OCI-LY7 (cell line): ENCODE data around the gene EYA2. TPM values are rescaled to one million over a fixed set of nuclear protein-coding genes. Genes with fewer than 3 reads are reported as not detected.

Experiments
- BruUV-seq: library from RNA; stranded (reverse); fragments of 400-500 nt; replicated peaks from 2 replicates; lab custom pipeline; 2021; lab: Mats Ljungman, UMichigan
- CTCF ChIA-PET: fragments of 300-600 bp; sonication (Branson Sonifier 250); formaldehyde crosslinking; loops from one replicate; lab custom pipeline; 2022; ENCODE audit warnings: antibody characterized with exemption; ENCODE audit not compliant: unreplicated experiment; lab: Charles Lee
- POLR2A ChIA-PET: fragments of 300-600 bp; sonication (Branson Sonifier 250); formaldehyde crosslinking; loops from one replicate; lab custom pipeline; 2022; ENCODE audit warnings: antibody characterized with exemption; lab: Charles Lee
- DNase-seq: peaks from one replicate; pipeline ENCODE4 v3.0.0-alpha.2; 2015; ENCODE audit warnings: low spot score
- H2AFZ ChIP-seq: fragments of 200-600 bp; sonication (generic), shearing (Covaris generic); 2 replicates; pipeline ENCODE4 v1.6.1; 2014; ENCODE audit warnings: mild to moderate bottlenecking, antibody characterized with exemption, low read length, moderate library complexity
- H3K27ac ChIP-seq: fragments of 200-600 bp; sonication (generic); 2 replicates; pipeline ENCODE4 v1.5.1; 2014; ENCODE audit warnings: mixed run types, low read depth, mild to moderate bottlenecking, moderate library complexity, low read length, inconsistent platforms; ENCODE audit not compliant: poor library complexity, severe bottlenecking
- H3K36me3 ChIP-seq: fragments of 200-600 bp; sonication (generic); 2 replicates; pipeline ENCODE4 v1.6.1; 2014; ENCODE audit warnings: mild to moderate bottlenecking, antibody characterized with exemption, low read length, moderate library complexity, mixed read lengths; ENCODE audit not compliant: insufficient read depth
- H3K4me1 ChIP-seq: fragments of 200-600 bp; sonication (generic); 2 replicates; pipeline ENCODE4 v1.5.1; 2014; ENCODE audit warnings: mild to moderate bottlenecking, low read length; ENCODE audit not compliant: insufficient read depth, poor library complexity, severe bottlenecking
- H3K4me2 ChIP-seq: fragments of 200-600 bp; sonication (generic); 2 replicates; pipeline ENCODE4 v1.6.1; 2014; ENCODE audit warnings: mild to moderate bottlenecking, low read length
- H3K4me3 ChIP-seq: fragments of 200-600 bp; sonication (generic); 2 replicates; pipeline ENCODE4 v1.5.1; 2014; ENCODE audit warnings: mild to moderate bottlenecking, low read depth, low read length; ENCODE audit not compliant: poor library complexity, severe bottlenecking
- H3K79me2 ChIP-seq: fragments of 200-600 bp; sonication (generic); 2 replicates; pipeline ENCODE4 v1.6.1; 2016; ENCODE audit warnings: low read depth, mild to moderate bottlenecking, low read length, moderate library complexity, mixed read lengths; ENCODE audit not compliant: insufficient read depth
- H3K9me2 ChIP-seq: fragments of 200-600 bp; sonication (generic); 2 replicates; pipeline ENCODE4 v1.6.1; 2016; ENCODE audit warnings: mild to moderate bottlenecking, low read length, mixed read lengths; ENCODE audit not compliant: insufficient read depth
- H3K9me3 ChIP-seq: fragments of 200-600 bp; sonication (generic); 2 replicates; pipeline ENCODE4 v1.6.1; 2014; ENCODE audit warnings: mild to moderate bottlenecking, mixed run types, low read length, mixed read lengths
- H4K20me1 ChIP-seq: fragments of 200-600 bp; sonication (generic); 2 replicates; pipeline ENCODE4 v1.6.1; 2014; ENCODE audit warnings: mild to moderate bottlenecking, antibody characterized with exemption, low read length, moderate library complexity, mixed read lengths; ENCODE audit not compliant: insufficient read depth
- EZH2phosphoT487 ChIP-seq: fragments of 200-600 bp; sonication (generic); IDR thresholded peaks from 2 replicates; pipeline ENCODE4 v1.6.1; 2018; ENCODE audit warnings: low read depth, borderline replicate concordance, mild to moderate bottlenecking, mixed run types, antibody characterized with exemption, low read length, moderate library complexity, mixed read lengths
- intact Hi-C: fragments of 100-400 bp; cut with micrococcal nuclease; formaldehyde crosslinking; loops from one replicate; pipeline ENCODE4 v1.10.0; 2022; ENCODE audit not compliant: unreplicated experiment
- total RNA-seq, 2 experiments: library from RNA; depleted of rRNA in 1 of 2; stranded (reverse); fragments of >200 nt in 1 of 2; shearing (Covaris generic) in 1 of 2; gene quantifications; 2 replicates each; pipeline ENCODE4 v1.2.3, GENCODE V29; 2014 to 2022
- TF ChIP-seq, protein P1 (sequence below): fragments of 200-600 bp; sonication (generic); conservative IDR thresholded peaks from 2 replicates; pipeline ENCODE4 v1.5.1; 2014; ENCODE audit warnings: mild to moderate bottlenecking, antibody characterized with exemption, low read length, moderate library complexity, mixed read lengths

Gene EYA2
- total RNA-seq, 2 experiments from 2014 or later: not detected

DNA sequence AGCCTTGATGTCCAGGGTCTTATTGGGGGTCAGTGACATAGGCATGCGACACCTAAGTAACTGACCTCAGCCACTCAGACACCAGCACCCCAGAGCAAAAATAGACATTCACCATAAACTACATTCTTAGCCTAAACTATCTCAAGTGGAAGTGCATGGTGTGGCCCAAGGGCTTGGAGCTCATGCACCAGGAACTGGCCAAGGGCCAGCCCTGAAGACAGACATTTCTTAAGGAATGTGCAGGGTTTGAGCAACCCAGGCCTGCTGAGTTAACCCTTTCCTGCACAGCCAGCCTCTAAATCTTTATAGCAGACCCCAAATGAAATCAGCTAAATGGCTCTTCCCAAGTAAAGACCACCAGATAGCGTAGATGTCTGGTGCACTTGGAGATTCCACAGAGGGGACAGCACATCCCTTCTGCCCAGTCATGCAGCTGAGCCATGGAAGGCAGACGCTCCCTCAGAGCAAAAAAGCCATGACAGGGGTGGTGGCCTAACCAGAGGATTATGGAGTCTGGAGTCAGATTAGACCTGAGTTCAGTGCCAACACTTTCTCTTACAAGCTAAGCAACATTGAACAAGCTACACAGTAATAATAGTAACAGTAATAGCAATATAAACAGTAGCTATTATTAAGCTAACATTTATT lies 239.3 kb downstream of the EYA2 start:
- H3K79me2 ChIP-seq: no peaks in the 10 kb centered on the region
- DNase-seq: no peak
- H3K9me3 ChIP-seq: no peaks in the 10 kb centered on the region
- ChIA-PET POLR2A (no interaction called here), CTCF (no interaction called here)
- H3K9me2 ChIP-seq: no peaks in the 10 kb centered on the region
- no peaks in the 10 kb centered on the region for H3K4me1 ChIP-seq
- no peaks in the 10 kb centered on the region for H4K20me1 ChIP-seq
- TF ChIP-seq EZH2phosphoT487: no peak
- TF ChIP-seq, protein P1, sequence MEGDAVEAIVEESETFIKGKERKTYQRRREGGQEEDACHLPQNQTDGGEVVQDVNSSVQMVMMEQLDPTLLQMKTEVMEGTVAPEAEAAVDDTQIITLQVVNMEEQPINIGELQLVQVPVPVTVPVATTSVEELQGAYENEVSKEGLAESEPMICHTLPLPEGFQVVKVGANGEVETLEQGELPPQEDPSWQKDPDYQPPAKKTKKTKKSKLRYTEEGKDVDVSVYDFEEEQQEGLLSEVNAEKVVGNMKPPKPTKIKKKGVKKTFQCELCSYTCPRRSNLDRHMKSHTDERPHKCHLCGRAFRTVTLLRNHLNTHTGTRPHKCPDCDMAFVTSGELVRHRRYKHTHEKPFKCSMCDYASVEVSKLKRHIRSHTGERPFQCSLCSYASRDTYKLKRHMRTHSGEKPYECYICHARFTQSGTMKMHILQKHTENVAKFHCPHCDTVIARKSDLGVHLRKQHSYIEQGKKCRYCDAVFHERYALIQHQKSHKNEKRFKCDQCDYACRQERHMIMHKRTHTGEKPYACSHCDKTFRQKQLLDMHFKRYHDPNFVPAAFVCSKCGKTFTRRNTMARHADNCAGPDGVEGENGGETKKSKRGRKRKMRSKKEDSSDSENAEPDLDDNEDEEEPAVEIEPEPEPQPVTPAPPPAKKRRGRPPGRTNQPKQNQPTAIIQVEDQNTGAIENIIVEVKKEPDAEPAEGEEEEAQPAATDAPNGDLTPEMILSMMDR: no peak
- no peak overlapping the region for H3K4me3 ChIP-seq
- no peak overlapping the region for H2AFZ ChIP-seq
- intact Hi-C loops: no loop called here
- H3K27ac ChIP-seq: no peak overlapping the region
- BruUV-seq: no TSS peak
- no peak overlapping the region for H3K4me2 ChIP-seq
- no peaks in the 10 kb centered on the region for H3K36me3 ChIP-seq

DNA sequence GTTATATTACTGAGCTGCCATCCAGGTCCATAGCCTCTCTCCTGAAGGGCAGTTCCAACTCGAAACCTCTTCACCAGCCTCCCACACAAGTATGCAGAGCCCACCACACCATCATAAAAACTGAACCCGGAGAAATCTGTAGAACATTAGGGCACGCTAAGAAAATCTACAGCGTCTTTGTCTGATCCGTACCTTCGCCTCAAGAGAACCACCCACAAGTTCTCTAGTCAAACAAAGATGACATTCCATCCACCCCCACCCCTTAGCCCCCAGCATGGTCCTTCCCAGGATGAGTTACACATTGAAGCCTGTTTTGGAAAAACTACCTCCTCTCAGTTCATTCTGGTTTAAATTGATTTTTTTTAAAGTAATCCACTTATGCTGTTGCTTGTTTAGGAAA lies 242.1 kb downstream of the EYA2 start:
- no peak overlapping the region for H3K4me2 ChIP-seq
- 0 out of 2 replicates have a peak, but pooled peaks cover 4% of the 10 kb centered on the region for H3K9me3 ChIP-seq
- no peaks in the 10 kb centered on the region for H3K36me3 ChIP-seq
- no peaks in the 10 kb centered on the region for H3K9me2 ChIP-seq
- no peak overlapping the region for H2AFZ ChIP-seq
- ChIA-PET POLR2A (no interaction called here), CTCF (no interaction called here)
- H3K27ac ChIP-seq: no peak overlapping the region
- no peak for DNase-seq
- intact Hi-C loops: no loop called here
- H3K79me2 ChIP-seq: no peaks in the 10 kb centered on the region
- no peaks in the 10 kb centered on the region for H4K20me1 ChIP-seq
- BruUV-seq: no TSS peak
- no peaks in the 10 kb centered on the region for H3K4me1 ChIP-seq
- H3K4me3 ChIP-seq: no peak overlapping the region
- TF ChIP-seq EZH2phosphoT487: no peak
- TF ChIP-seq, protein P1: no peak

DNA sequence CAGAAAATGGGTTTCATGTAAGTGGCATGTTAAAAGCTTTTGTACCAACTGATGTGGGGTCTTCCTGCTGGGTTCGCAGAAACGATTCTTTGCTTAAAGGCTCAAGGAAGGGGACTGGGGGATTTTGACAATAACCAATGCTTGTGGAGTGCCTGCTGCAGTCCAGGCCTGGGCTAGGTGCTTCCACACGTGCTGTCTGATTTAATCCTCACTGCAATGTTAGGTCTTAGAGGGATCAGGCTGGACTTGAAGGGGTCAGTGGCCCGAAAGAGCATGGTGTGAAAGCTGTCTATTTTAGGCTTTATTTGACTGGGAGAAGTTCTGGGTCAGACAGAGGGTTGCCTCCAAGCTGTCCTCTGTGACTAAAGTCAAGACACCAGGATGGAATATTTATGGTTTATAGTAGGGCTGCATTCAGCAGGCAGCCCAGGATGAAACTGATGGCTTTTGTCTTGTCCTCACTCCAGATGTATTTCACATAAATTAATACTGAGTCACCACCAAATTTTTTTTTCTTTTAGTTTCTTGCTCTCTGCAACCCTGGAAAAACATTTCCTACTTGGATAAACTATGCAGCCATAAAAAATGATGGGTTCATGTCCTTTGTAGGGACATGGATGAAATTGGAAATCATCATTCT lies 242.7 kb downstream of the EYA2 start:
- H3K4me1 ChIP-seq: no peaks in the 10 kb centered on the region
- no peaks in the 10 kb centered on the region for H3K36me3 ChIP-seq
- H3K4me3 ChIP-seq: no peak overlapping the region
- ChIA-PET POLR2A (no interaction called here), CTCF (no interaction called here)
- no peak overlapping the region for H3K27ac ChIP-seq
- 0 out of 2 replicates have a peak, but pooled peaks cover 4% of the 10 kb centered on the region for H3K9me3 ChIP-seq
- no peak overlapping the region for H3K4me2 ChIP-seq
- no peaks in the 10 kb centered on the region for H3K79me2 ChIP-seq
- no peak overlapping the region for H2AFZ ChIP-seq
- BruUV-seq: no TSS peak
- no peaks in the 10 kb centered on the region for H3K9me2 ChIP-seq
- no peaks in the 10 kb centered on the region for H4K20me1 ChIP-seq
- intact Hi-C loops: no loop called here
- no peak for DNase-seq
- TF ChIP-seq, protein P1: no peak
- TF ChIP-seq EZH2phosphoT487: no peak
